Activated CD4-positive, alpha-beta T cell treated with anti-CD3 and anti-CD28 coated beads, Interleukin-2, amount 50 U/mL, for 4 hours (primary cell): ENCODE data around the gene WFIKKN1.

Source experiments
- DNase-seq, 2 experiments: peaks; one replicate each; pipeline ENCODE4 v3.0.0-alpha.2; 2020

WFIKKN1 gene

DNA sequence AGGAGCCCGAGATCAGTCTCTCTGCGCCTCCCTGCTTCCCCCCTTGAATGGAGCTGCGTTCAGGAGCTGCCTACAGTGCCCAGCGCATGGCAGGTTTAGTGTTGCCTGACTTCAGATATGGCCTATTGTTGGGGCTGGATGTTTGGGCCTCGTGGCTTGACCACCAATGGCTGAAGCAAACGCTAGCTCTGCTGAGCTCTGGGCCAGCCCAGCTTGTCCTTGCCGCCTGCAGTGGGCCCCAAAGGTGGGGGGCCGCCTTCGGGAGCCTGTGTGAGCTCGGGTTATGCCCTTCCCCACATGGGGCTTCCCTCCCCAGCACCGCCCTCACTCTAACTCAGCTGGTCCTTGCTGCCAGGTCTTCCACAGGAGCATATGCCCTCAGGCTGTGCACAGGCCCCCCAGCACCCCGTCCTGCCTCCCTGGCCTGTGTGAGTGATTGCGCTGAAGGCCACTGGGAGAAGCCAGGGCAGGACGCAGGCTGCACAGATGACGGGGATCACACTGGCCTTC lies 7.3 kb downstream of the WFIKKN1 start:
- DNase-seq: no peak

- no peak for DNase-seq
Measured at GRCh38 chr16:638836-639235, 8.1 kb downstream of the WFIKKN1 start.

- no peak for DNase-seq
Measured at GRCh38 chr16:640614-641013, 9.8 kb downstream of the WFIKKN1 start.

GRCh38 chr16:641326-642188 lies 10.8 kb downstream of the WFIKKN1 start, which contains the start of gene MCRIP2:
MCRIP2 (plus strand) TSS chr16:641828; CDS start chr16:641992, 164 bp downstream.
- DNase-seq: peak in 1 of 2 experiments; percentile 42

- DNase-seq: no peak
Measured at GRCh38 chr16:642189-643049, 11.6 kb downstream of the WFIKKN1 start.

GRCh38 chr16:643050-643368 lies 12.2 kb downstream of the WFIKKN1 start:
- DNase-seq: no peak

DNA sequence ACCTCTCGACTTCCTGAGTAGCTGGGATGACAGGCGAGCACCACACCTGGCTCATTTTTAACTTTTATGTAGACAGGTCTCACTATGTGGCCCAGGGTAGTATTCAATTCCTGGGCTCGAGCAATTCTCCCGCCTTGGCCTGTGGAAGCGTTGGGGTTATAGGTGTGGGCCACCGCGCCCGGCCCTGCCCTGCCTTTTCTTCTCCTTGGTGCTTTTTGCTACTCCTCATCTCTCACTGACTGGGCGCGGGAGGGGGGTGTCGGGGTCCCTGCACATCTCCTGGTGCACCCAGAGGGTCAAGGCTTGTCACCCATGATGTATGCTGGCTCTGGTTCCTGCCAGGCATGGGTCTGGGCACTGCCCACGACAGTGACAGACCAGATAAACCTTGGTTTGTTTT lies 13.8 kb downstream of the WFIKKN1 start:
- no peak for DNase-seq

GRCh38 chr16:645852-646678 lies 15.3 kb downstream of the WFIKKN1 start:
- DNase-seq: no peak

DNA sequence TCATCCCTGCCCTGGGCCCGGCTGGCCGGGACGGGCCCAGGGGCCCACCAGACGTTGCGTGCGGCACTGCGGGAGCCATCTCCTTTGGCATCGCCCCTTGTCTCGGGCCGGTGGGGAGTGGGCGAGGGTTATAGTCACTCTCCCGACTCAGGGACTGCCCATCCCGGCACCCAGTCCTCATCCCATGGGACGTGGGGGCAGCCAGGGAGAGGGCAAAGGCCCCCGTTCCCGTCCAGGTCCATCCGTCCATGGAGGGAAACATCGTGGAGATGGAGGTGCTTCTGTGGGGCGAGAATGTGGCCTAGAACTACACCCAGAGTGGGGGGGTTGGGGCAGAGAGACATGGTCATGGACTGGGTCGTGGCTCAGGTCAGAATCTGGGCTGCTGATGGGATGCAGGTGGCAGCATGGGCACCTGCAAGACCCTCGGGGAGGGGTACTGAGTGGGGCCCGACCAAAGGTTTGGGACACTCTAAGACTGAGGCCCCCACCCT lies 15.9 kb downstream of the WFIKKN1 start:
- DNase-seq: no peak

DNA sequence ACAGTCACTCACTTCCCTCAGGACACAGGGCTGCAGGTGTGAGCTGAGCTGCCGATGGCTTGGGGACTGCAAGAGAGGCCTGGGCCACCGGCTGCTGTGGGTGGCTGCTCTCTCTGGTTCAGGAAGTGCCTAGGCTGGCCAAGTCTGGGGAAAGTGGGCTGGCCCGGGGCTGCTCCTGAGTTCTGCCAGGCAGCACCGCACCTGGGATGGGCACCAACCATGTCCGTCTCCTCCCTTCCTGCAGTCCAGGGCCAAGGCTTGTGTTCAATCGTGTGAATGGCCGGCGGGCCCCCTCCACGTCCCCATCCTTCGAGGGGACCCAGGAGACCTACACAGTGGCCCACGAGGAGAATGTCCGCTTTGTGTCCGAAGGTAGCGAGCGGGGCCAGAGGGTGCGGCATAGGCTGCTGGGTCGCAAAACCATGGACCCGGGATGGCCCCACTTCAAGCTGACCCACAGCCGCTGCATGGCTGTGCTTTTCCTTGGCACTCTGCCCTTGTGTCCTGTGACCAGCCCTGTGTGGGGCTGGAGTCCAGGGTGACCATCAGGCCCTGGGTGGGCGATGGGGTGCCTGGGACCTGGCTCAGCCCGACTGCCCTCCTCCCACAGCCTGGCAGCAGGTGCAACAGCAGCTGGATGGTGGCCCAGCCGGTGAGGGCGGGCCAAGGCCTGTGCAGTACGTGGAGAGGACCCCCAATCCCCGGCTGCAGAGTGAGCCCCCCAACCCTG lies 16.6 kb downstream of the WFIKKN1 start:
- no peak for DNase-seq

- DNase-seq: peak in 1 of 2 experiments; percentile 33
Measured at GRCh38 chr16:648071-648780, 17.4 kb downstream of the WFIKKN1 start.

- peak; percentile 90 to 91 for DNase-seq
Measured at GRCh38 chr16:648781-649589, 18.2 kb downstream of the WFIKKN1 start, which contains the start of gene WDR90. WDR90 (plus strand) TSS chr16:649365; CDS start chr16:649417, 52 bp downstream.

- DNase-seq: no peak
Measured at GRCh38 chr16:649631-650030, 18.8 kb downstream of the WFIKKN1 start.

DNA sequence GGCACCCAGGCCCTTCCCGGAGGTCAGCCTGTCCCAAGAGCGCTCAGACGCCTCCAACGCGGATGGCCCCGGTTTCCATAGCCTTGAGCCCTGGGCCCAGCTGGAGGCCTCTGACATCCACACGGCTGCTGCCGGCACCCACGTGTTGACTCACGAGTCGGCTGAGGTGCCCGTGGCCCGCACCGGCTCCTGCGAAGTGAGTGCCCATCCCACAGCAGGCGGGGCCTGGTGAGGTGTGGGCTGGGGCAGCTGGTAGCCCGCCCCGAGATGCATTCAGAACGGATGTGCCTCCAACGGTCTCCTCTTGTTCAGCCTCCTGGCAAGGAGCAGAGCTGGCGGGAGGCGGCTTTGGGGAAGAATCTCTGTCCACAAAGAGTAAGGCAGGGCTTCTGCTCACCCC lies 21.1 kb downstream of the WFIKKN1 start:
- no peak for DNase-seq

DNA sequence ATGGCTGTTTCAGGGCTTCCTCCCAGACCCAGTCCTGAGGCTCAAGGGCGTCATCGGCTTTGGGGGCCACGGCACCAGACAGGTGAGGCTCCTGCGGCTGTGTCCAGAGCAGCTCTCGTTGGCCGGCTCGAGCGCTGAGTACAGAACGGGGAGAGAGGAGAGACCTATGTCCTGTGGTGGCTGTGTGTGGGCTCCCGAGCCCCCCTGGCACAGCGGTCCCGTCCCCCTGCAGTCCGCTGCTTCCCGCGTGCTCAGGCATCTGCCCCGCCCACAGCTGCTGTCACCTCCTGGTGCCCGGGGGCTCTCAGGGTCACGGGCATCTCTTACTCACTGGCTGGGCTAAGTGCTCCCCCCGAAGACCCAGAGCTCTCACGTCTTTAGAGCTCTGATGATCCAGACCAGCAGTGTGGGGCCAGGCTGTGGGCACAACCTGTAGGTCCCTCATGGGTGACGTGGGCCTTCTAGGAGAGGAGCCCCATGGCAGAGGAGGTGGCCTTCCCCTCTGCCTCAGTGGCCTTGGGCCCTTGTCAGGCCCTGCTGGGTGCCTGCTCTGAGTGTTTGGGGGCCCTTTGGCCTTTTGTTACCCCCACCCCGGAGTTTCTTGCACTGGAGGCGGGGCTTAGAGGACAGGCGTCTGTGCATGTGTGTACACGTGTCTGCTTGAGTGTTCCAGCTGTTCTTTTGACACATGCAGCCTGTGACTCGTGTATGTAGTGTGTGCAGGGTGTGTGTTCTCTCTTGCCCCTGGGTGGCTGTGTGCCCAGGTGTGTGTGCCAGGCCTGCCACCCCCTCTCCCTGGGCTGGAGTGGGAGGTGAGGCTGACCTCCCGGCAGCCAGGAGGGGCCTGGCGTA lies 21.9 kb downstream of the WFIKKN1 start:
- no peak for DNase-seq

DNA sequence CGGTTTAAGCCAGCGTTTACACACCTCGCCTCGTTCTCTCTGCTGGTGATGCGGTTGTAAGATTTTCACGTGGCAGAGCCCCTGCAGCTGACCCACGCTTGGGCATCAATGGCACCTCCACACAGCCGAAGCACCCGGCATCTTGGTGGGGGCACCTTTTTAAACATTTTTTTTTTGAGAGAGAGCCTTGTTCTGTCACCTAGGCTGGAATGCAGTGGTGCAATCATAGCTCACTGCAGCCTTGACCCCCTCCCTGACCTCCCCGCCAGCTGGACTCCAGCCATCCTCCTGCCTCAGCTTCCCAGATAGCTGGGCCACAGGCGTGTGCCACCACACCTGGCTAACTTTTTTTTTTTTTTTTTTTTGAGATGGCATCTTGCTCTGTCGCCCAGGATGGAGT lies 23.2 kb downstream of the WFIKKN1 start:
- no peak for DNase-seq

GRCh38 chr16:657487-657886 lies 26.7 kb downstream of the WFIKKN1 start:
- no peak for DNase-seq

DNA sequence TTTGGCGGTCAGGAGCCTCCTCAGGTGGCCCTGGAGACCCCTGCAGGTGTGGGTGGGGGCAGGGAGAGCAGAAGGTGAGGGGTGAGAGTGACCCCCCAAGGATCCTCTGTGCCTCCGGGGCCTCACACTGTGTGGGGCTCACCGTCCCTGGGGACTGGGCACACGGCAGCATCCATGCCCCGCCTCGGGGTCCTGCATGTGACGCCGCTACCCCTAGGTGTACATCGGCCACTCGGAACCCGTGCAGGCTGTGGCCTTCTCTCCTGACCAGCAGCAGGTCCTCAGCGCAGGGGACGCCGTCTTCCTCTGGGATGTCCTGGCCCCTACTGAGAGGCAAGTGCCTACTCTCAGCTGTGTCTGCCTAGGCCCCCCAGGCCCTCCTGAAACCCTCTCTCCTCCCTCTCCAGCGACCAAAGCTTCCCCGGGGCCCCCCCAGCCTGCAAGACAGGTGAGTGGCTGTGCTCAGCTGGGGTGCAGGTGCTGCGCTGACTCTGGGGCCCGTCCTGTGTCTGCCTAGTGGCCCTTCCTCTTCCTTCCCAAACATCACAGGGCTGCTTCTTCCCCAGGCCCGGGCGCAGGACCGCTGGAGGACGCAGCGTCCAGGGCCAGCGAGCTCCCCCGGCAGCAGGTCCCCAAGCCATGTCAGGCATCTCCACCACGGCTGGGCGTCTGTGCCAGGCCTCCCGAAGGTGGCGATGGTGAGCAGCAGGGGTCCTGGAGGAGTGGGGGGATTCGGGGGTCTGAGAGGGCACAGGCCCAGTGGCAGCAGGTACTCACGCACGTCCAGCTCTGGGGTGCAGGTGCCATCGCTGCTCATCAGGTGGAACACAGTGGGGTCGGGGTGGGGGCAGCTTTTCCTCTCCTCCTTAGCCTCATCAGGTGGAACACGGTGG lies 28.1 kb downstream of the WFIKKN1 start:
- DNase-seq: no peak
